ENCODE data around the gene HDAC9.
"Not testable (repeated sequence)": the region's sequence is repeated elsewhere in the genome, so short reads cannot be mapped to it uniquely, and the experiment has no call there.

HDAC9 gene

DNA sequence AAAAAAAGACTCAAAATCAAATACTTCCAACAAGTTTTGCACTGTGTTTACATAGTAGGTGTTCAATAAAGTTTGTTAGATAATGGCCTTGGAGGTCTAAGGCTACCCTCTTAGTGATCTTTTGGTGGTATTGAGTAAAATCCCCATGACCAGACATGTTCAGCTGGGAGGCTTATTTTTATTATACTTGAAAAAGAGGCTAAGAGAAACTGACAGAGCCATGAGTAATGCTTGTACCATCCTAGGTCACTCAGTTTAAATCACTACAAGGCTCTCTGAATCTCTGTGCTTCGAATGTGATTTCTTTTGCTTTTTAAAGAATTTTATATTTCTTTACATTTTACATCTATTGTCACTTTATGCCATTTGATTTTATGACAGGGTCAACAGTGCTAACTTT, 531.3 kb downstream of the HDAC9 start:
- peak; percentile 77 for DNase-seq (ENCODE audit: low read depth)

DNA sequence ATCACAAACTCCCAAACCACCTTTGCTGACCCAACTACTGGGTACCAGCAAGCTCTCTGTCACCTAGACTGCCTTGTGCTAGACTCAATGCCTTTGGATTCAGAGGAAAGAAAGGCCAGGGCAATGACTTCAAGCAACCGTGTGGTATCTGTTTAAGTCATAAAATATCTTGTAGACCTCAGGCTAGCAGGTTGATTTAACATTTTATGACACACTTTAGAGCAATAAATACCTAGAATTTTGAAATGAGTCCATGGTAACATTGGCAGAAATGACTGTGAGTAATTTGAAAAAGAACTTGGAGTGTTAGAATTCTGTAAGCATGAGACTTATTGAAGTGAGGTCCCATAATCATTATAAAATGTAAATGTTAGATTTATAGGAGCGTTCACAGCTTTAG, 534.7 kb downstream of the HDAC9 start:
- DNase-seq (ENCODE audit: low read depth) = no peak

DNA sequence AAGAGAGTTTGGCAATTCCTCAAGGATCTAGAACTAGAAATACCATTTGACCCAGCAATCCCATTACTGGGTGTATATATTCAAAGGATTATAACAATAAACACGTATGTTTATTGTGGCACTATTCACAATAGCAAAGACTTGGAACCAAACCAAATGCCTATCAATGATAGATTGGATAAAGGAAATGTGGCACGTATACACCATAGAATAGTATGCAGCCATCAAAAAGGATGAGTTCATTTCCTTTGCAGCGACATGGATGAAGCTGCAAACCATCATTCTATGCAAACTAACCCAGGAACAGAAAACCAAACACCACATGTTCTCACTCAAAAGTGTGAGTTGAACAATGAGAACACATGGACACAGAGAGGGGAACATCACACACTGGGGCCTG, 537.4 kb downstream of the HDAC9 start:
- not testable (repeated sequence) for DNase-seq (ENCODE audit: low read depth)

DNA sequence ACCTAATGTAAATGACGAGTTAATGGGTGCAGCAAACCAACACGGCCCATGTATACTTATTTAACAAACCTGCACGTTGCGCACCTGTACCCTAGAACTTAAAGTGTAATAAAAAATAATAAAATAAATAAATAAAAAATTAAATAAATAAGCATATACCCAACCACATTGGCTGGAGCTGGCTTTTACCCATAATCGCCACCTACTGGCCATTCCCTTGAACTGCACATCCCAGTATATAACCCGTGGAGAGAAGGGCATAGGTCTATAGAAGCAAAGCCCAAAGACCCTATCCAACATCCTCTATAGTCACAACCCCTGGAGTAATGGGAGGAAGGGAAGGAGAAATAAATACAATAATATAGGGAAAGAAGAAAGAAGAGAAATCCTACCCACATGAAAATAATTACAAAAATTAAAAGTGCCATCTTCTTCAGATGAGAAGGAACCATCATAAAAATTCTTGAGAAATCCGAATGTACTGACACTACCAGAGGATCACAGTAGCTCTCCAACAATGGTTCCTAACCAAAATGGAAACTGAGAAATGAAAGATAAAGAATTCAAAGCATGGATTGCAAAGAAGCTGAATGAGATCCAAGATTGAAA, 556.3 kb downstream of the HDAC9 start:
- DNase-seq (ENCODE audit: low read depth) = peak; percentile 50

Measured in iris pigment epithelial cell (primary cell).